Glomerular endothelial cell (primary cell): ENCODE results near the gene PLBD2. TPM values are rescaled to one million over a fixed set of nuclear protein-coding genes. Genes with fewer than 3 reads are reported as not detected.

Experiments used
- DNase-seq: peaks from one replicate; pipeline ENCODE4 v3.0.0-alpha.2; 2011; ENCODE audit warnings: low read depth, low spot score; ENCODE audit errors: extremely low read depth
- total RNA-seq: library from RNA; depleted of rRNA; stranded (reverse); fragments of >200 nt; gene quantifications from 2 replicates; pipeline ENCODE4 v1.2.3, GENCODE V29; 2015

Gene PLBD2
- total RNA-seq, 1 donor from 2014 or later, result 94.9 TPM

DNA sequence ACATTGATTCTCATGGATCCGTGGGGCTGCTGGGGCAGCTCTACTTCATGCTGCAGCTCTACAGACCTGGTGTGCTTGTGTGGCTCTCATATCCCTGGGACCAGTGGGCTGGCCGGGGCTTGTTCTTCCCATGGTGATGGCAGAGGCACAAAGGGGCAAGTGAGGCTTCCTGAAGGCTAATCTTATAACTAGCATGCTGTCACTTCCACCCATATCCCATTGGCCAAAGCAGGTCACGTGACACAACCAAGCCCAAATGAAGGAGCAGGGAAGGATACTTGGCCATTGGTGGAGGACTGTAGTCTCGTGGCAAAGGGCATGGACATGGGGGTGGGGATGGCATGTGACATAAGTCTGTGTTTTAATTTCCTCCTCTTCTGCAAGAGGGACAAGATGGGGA lies 9.9 kb downstream of the PLBD2 start:
- DNase-seq, result no peak

DNA sequence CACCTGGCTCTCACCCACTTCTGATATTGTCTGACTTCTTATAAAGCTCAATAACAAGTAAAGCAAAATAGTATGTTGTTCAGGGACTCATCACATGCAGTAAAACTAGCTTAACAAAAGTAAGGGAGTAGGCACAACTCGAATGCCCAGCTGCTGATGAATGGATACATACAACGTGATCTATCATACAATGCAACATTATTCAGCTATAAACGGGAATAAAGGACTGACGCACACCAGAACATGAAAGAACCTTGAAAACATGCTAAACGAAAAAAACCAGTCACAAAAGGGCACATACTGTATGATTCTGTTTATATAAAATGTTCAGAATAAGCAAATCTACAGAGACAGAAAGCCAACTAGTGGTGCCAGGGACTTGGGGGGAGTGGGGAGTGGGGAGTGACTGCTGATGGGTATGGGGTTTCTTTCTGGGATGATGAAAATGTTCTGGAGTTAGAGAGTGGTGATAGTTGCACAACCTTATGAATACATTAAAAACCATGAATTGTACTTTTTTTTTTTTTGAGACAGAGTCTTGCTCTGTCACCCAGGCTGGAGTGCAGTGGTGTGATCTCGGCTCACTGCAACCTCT lies 11.1 kb downstream of the PLBD2 start:
- no peak for DNase-seq

GRCh38 chr12:113370923-113371682 lies 12.7 kb downstream of the PLBD2 start:
- DNase-seq, result no peak

DNA sequence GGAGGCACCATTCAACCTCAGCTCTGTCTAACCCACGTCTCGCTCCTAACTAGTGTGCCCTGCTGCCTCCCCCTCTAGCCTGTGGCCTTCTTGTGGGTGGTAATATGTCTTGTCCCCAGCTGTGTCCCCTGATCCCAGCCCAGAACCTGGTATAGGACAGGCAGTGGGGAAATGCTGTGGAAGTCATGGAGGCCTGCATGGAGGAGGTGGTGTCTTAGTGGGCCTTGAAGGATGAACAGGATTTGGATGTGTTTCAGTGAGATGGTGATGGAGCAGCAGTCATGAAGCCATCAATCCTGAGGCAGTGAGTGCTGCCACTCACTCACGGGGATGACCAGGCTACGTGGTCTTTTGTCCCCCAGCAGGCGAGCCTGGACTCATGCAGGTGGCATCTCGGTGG lies 13.4 kb downstream of the PLBD2 start:
- DNase-seq, result no peak

- DNase-seq, result no peak
These were observed 14.0 kb downstream of the PLBD2 start for GRCh38 chr12:113372371-113372770.

DNA sequence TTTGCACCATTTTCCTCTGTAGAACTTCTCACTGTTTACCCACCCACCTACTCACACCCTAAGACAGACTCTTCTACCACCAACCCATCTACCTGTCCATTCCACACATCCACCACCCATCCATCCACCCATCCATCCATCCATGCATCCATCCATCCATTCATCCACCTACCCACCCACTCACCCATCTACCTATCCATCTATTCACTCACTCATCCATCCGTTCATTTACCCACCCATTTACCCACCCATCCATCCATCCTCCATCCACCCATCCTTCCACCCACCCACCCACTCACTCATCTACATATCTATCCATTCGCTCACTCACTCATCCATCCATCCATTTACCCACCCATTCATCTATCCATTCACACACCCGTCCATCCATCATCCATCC lies 15.1 kb downstream of the PLBD2 start:
- no peak for DNase-seq

GRCh38 chr12:113373969-113374368 lies 15.6 kb downstream of the PLBD2 start:
- DNase-seq, result no peak

- DNase-seq, result no peak
These were observed 16.5 kb downstream of the PLBD2 start for GRCh38 chr12:113374823-113375428.

- no peak for DNase-seq
These were observed 19.9 kb downstream of the PLBD2 start for GRCh38 chr12:113378291-113378690.

DNA sequence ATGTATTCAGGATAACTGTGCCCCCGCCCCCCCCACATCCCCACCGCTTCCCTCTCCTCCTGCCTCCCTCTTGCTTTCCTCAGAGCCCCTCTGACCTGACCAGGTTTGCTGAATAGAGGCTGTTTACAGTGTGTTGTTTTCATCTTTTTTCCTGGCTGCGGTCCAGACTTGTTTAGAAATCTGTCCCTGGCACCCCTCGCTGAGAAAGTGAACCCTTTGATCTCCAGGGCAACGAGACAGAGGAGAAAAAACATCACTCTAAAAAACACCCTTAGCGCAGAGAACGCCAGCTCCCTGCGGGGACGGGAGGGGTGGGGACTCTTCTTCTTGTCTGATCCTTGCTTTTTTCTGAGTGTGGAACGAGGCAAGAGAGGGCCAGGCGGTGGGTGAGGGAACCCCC lies 22.8 kb downstream of the PLBD2 start:
- DNase-seq, result no peak

DNA sequence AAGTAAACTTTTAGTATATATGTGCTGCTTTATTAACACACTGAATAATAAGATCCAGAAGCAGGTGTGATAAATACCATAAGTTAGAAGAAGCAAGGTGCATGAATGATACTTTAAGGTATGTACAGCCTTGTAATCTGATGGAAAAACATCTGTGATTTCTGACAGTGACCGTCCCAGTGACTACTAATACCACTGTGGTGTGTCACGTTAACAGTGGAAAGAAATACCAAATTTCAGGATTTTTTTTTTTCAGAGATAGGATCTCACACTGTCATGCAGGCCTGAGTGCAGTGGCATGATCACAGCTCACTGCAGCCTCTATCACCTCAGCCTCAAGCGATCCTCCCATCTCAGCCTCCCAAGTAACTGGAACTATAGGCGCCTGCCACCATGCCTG lies 23.8 kb downstream of the PLBD2 start:
- DNase-seq, result no peak

DNA sequence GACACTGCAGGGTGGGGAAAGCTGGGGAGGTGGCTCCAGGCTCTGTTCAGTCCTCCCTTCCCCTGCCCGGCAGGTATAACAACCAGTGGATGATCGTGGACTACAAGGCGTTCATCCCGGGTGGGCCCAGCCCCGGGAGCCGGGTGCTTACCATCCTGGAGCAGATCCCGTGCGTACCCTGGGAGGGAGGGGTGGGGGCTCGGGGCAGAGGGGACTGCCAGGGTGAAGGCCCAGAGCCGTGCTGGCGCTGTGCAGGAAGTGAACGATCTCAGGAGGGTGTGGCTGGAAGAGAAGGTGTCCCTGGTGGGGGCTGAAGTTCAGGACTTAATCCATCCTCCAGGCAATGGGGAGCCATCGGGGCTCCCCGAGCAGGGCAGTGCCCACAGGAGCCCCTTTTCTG lies 26.4 kb downstream of the PLBD2 start:
- no peak for DNase-seq

DNA sequence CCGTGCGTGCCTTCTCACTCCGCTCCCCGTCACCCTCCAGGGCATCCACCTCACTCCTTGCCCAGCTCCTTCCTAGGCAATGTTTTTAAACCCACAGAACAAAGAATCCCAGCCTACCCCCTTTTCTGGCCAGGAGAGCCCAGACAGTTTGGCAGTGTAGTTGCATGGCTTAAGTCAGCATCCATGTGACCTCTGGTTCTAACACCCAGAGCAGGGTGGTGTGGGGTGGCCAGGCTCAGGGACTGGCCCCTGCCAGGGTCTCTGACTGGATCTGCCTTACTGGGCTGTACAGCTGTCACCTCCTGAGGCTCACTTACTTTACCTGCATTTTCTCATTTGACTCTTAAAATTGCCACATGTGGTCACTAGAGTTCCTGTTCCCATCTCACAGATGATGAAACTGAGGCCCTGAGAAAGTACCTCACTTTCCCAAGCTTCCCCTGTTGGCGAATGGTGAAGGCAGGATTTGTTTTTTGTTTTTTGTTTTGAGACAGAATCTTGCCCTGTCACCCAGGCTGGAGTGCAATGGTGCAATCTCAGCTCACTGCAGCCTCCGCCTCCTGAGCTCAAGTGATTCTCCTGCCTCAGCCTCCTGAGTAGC lies 27.0 kb downstream of the PLBD2 start:
- DNase-seq, result no peak

DNA sequence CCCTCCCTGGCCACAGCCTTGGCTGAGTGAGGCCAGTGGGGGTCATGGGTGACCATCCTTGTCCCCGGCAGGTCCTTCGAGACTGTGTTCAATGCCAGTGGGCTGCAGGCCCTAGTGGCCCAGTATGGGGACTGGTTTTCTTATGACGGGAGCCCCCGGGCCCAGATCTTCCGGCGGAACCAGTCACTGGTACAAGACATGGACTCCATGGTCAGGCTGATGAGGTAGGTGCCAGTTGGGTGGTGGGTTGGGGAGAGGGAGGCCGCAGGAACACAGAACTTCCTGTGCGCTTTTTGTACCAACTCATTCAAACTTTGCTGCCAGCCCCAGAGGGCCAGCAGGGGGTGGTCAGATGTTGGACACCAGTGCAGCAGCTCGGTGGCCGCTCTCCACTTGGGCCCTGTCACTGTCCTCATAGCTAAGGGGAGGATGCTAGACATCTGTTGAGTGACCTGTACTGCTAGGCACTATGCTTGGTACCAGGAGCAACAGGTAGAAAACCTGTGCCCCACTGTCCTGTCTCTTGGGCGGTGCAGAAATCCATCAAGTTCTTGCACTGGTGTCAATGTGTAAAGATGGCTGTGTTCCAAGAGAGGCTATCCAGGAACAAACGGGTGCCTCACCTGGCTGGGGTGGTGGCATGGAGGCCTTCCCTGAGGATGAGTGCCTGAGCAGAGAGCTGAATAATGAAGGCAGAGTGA lies 28.6 kb downstream of the PLBD2 start:
- no peak for DNase-seq

DNA sequence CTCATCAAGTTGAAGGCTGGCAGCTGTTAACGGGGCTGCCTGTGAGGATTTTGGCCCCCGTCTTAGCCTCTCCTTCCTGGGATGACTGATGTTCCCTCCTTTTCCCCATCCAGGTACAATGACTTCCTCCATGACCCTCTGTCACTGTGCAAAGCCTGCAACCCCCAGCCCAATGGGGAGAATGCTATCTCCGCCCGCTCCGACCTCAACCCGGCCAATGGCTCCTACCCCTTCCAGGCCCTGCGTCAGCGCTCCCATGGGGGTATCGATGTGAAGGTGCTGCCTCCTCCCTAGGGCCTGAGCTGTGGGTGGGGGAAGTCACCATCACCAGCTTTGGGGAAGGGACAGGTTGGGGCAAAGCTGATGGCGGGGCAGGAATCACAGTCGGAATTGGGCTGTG lies 29.2 kb downstream of the PLBD2 start:
- DNase-seq, result no peak

GRCh38 chr12:113388351-113388750 lies 30.0 kb downstream of the PLBD2 start:
- DNase-seq, result no peak

GRCh38 chr12:113390064-113391043 lies 32.0 kb downstream of the PLBD2 start:
- no peak for DNase-seq

DNA sequence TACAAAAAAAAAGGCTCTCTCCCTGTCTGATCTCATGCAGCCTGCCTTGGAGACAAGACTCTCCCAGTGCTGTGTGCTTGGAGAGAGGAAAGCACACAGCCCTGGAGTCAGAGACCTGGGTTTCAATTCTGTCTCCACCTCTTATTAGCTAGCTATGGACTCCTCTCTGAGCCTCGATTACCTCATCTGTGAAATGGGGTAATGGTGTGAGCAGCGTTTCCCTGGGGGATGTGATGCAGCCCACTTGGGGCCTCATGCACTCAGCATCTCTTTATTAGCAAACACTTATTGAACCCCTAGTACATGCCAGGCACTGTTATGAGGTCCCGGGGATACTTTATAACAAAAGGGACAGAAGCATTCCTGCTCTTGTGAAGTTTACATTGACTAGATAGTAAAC lies 32.8 kb downstream of the PLBD2 start:
- no peak for DNase-seq

DNA sequence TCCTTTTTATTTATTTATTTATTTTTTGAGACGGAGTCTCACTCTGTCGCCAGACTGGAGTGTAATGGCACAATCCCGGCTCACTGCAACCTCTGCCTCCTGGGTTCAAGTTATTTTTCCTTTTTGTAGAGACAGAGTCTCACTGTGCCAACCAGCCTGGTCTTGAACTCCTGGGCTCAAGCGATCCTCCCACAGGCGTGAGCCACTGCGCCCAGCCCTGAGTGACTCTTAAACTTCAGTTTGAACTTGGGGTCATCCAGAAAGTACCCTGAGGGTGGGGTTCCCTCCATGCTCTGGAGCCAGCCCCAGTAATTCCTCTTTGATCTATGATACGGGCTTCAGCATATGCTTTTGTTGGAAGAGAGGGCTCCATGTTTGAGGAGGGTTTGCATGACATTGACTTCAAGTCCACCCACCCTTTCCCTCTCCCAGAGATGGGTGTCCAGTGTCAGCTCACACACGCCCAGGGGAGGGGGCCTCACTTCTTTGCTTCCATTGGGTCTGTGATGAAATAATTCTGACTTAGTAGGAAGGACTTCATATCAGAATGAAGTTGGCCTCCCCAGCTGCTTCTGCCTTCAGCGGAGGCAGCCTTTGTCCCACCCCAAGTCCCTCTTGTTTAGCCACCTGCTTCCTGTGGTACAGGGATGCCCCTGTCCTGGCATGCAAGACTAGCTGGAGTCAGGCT lies 33.4 kb downstream of the PLBD2 start:
- no peak for DNase-seq
